ENCODE data around the gene CFAP90. TPM values are rescaled to one million over a fixed set of nuclear protein-coding genes. Genes with fewer than 3 reads are reported as not detected.
A peak's percentile ranks its signal among the peaks of the same experiment; 100 is the strongest.

The CFAP90 gene
- polyA plus RNA-seq, 1 donor from 2014 or later = 0.45 TPM

- TF ChIP-seq MXI1 (conservative IDR thresholded peaks at IDR 0.05; ENCODE audit: poor library complexity, severe bottlenecking) = peak; percentile 96
Measured at GRCh38 chr5:7868773-7869473, 18.0 kb upstream of the CFAP90 start, which contains the start of the genes FASTKD3 and MTRR (continued).

- H3K27ac ChIP-seq (ENCODE audit: low read length) = peak overlapping the region; percentile 31
- H3K79me2 ChIP-seq (replicated peaks; ENCODE audit: insufficient read depth, low read length) = peaks cover 29% of the 10 kb centered on the region
Measured at GRCh38 chr5:7868427-7868772, 17.5 kb upstream of the CFAP90 start.

More at GRCh38 chr5:7868427-7868772, 17.5 kb upstream of the CFAP90 start:
- Histone ChIP-seq H3K9me3 (ENCODE audit: low read length) (no peaks in the 10 kb centered on the region), H4K20me1 (ENCODE audit: insufficient read depth) (no peaks in the 10 kb centered on the region), H3K36me3 (ENCODE audit: insufficient read depth, low read length) (no peaks in the 10 kb centered on the region), H2AFZ (ENCODE audit: low read depth, low read length) (peak overlapping the region; percentile 75), H3K27me3 (ENCODE audit: insufficient read depth, low read depth, low read length) (no peaks in the 10 kb centered on the region), H3K9me2 (ENCODE audit: insufficient read depth, low read length) (no peaks in the 10 kb centered on the region), H3K9ac (ENCODE audit: low read length) (peak overlapping the region; percentile 75), H3K4me3 (ENCODE audit: low read length) (peak overlapping the region; percentile 91), H3F3A (ENCODE audit: insufficient read depth, low read length, poor library complexity, severe bottlenecking) (no peaks in the 10 kb centered on the region), H3K4me2 (ENCODE audit: low read length) (peak overlapping the region; percentile 14)
- TF ChIP-seq SMC3 (conservative IDR thresholded peaks at IDR 0.05; ENCODE audit: poor library complexity) = no peak
- TF ChIP-seq RAD21 (conservative IDR thresholded peaks at IDR 0.05) = no peak
- TF ChIP-seq TAF1 (IDR thresholded peaks at IDR 0.05; ENCODE audit: low read depth) = no peak
- no peak for TF ChIP-seq EP300 (conservative IDR thresholded peaks at IDR 0.05; ENCODE audit: poor library complexity, severe bottlenecking)
- TF ChIP-seq REST (IDR thresholded peaks at IDR 0.05; ENCODE audit: borderline replicate concordance) = no peak
- no peak for TF ChIP-seq CTCF (IDR thresholded peaks at IDR 0.05; ENCODE audit: poor library complexity, severe bottlenecking)
- TF ChIP-seq EZH2 (IDR thresholded peaks at IDR 0.05; ENCODE audit: borderline replicate concordance, insufficient read depth, low read length, poor library complexity, severe bottlenecking) = no peak
- TF ChIP-seq MXI1 (conservative IDR thresholded peaks at IDR 0.05; ENCODE audit: poor library complexity, severe bottlenecking) = no peak
- TF ChIP-seq POLR2AphosphoS5 (IDR thresholded peaks at IDR 0.05) = no peak

All from neural cell (in vitro differentiated cells).